Right ventricle myocardium inferior (tissue), 1 donor: ENCODE results near the gene MAMSTR. TPM values are rescaled to one million over a fixed set of nuclear protein-coding genes. Genes with fewer than 3 reads are reported as not detected.
"Not testable (repeated sequence)": the region's sequence is repeated elsewhere in the genome, so short reads cannot be mapped to it uniquely, and the experiment has no call there.

Experiments
- ATAC-seq: fragments of 200-7000 bp; cut with Tn5 transposase; one replicate; pipeline ENCODE4 v1.9.1; 2020; ENCODE audit warnings: mild to moderate bottlenecking, moderate library complexity
- DNase-seq: peaks from one replicate; pipeline ENCODE4 v3.0.0; 2021; ENCODE audit errors: missing footprints
- intact Hi-C: fragments of 100-400 bp; cut with DNase I; formaldehyde crosslinking; loops from one replicate; pipeline ENCODE4 v1.11.0; 2022
- total RNA-seq: library from RNA; stranded (reverse); fragmentation: NEBNext Ultra II Directional; extraction: Animal tissue kit (Norgen Biotek cat#: 25700); gene quantifications from one replicate; pipeline ENCODE4 v1.2.1, GENCODE V29; 2021
- donor health status: DM: no; HTN: yes; CAD: no; lungs with severe emphysema.

The MAMSTR gene
- total RNA-seq, 1 donor from 2014 or later: 4.2 TPM

DNA sequence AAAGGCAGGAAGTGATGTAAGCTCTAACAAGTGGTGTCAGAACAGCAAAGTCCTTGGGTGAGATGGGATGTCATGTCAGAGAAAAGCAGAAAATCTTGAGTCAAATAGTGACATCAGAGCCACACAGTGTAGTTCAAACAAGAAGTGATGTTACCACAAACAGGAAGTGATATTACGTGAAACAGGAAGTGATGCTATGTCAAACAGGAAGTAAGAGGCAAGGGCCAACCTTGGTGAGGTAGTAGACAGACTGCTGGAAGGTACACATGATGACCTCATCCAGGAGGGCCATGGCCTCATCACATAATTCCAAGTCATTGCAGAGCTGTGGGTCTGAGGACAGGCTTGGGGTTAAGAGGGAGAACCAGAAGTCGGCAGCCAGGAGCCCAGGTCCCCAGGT is 7.0 kb upstream of the MAMSTR start:
- DNase-seq (no peak), ATAC-seq (no peak)
- intact Hi-C loops: no loop called here

DNA sequence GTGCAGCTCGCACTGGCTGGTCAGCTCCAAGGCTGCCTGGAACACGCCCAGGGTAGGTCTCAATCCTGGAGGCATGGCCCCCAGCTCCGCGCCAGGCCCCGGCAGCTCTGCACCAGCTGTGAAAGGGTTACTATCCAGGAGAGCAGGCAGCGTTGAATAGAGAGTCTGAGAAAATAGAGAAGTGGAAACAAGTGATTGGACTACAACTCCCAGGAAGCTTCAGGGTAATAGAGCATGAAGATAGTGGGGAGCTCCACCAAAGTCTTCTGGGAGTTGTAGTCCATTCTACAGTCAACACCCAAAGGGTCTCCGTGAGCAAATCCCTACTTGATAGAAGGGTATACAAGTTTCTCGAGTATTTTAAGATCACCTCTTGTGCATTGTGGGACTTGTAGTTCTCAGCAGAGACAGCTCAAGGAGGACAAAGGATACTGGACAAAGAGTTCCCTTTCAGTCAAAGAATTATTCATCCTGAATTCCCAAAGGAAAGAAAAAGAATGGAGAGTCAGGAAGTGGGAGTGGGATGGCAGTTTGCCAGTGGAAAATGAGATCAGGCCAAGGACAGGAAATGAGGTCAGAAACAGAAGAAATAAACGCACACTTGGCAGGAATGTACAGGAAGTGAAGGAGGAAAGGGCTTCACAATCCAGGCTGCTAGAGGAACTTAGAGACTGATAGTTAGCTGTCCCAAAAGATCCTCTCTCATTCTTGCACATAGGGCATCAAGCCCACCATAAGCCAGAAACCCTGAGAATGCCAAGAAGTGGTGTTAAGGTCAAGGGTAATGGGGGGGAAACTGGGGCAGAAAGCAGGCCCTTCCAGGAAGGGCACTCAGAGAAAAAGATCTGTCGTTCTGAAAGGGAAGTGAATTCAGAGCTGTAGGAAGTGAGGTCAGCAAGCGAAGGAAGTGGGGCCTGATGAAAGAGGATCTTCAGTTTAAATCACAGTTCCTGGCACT is 5.5 kb upstream of the MAMSTR start:
- no peak for DNase-seq
- peak; percentile 6 for ATAC-seq
- intact Hi-C loops: no loop called here

DNA sequence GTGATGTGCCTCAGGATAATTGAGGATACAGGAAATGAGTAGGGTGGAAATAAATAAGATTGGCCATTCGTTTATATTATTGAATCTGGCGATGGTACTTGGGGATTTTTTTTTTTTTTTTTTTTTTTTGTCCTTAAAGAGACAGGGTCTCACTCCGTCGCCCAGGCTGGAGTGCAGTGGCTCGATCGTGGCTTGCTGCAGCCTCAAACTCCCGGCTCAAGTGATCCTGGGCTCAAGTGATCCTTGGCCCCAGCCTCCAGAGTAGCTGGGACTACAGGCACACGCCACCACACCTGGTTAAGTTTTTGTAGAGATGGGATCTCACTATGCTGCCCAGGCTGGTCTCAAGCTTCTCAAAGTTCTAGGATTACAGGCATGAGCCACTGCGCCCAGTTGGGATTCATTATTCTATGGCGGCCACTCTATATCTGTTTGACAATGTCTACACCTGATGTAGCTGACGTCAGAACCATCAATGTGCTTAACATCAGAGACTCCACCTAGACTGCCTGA is 2.7 kb upstream of the MAMSTR start:
- no peak for DNase-seq
- ATAC-seq: no peak
- intact Hi-C loops: no loop called here

DNA sequence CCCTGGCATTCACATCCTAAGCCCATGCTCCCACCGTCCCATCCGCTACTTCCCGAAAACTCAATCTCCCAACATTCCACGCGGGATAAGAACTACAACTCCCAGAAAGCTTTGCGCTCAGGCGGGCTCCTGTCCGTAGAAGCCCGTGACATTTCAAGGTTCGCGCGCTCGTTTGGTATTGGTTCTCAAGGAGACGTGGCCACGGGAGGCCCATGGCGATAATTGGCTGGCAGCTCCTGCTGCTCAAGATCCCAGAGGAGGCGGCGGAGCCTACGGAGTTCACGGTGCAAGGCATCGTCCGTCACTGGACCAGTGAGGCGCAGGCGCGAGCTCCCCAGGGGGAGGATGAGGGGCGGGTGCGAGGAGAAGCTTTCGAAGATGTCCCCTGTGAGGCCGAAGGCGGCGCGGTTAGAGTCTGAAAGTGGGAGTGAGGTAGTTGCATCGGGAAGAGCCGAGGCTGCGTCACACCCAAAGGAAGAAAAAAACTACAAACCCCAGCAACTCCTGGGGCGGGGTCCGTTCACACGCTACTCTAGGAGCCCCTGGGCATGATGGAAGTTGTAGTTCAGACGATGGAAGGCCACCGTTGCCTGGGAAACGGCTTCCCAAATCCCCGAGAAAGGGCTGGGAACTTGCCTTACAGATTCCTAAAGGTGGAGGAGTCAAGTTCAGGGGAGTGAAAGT is 1.2 kb upstream of the MAMSTR start:
- intact Hi-C loops: no loop called here

DNA sequence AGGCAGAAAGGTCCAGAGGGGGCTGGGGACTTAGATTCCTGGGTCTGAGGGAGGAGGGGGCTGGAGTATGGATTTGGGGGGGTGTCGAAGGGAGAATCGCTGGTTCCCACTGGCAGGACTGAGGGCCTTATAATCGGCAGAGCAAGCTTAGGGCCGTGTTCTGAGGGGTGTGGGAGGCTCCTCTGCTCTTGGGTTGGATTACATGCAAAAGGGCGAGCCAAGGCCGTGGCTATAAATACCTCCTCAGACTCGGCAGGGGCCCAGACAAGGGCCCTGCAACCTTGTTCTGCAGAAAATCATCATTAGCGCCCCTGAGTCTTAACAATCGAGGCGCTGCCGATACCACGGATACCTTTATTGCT is 707 bp upstream of the MAMSTR start:
- ATAC-seq: peak; percentile 26
- intact Hi-C loops: no loop called here
- no peak for DNase-seq

More for the DNA sequence above, 1.2 kb upstream of the MAMSTR start:
- ATAC-seq: peak; percentile 88
- DNase-seq: peak; percentile 99

DNA sequence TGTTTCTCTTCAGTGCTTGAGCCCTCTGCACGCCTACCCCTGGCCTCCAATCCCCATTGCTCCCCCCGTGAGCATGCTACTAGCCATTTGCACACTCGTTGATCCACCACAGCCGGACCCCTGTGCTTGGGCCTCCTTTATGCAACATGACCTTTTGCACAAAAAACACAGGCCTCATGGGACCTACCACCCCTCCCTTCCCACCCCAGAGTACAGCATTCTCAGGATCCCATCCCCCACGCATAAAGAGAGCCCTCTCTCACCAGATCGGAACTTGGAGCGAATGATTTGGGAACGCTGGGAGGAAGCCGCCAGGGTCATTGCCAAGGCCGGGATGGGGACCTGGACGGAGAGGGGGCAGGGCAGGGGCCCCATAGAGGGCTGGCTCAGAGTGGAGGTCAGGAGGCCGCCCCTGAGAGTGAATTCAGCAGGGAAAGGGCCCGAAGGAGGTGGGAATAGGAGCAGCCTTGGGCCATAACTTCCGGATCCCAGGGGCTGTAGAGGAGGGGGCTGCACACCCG is 754 bp downstream of the MAMSTR start:
- ATAC-seq (no peak), DNase-seq (no peak)
- intact Hi-C loops: no loop called here

DNA sequence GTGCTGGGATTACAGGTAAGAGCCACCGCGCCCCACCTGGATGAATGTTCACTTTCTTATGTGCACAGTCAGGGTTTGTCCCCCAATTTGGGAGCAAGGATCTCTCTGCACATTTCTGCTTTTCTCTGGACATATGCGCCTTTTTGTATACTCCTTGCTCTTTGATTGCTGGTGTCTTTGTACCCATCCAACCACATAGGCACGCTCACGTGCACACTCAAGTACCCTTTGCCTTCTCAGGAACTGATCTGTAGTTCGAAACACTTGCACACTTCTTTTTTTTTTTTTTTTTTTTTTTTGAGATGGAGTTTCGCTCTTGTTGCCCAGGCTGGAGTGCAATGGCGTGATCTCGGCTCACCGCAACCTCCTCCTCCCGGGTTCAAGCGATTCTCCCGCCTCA is 1.4 kb downstream of the MAMSTR start:
- ATAC-seq, DNase-seq, intact Hi-C loops: not testable (repeated sequence)

DNA sequence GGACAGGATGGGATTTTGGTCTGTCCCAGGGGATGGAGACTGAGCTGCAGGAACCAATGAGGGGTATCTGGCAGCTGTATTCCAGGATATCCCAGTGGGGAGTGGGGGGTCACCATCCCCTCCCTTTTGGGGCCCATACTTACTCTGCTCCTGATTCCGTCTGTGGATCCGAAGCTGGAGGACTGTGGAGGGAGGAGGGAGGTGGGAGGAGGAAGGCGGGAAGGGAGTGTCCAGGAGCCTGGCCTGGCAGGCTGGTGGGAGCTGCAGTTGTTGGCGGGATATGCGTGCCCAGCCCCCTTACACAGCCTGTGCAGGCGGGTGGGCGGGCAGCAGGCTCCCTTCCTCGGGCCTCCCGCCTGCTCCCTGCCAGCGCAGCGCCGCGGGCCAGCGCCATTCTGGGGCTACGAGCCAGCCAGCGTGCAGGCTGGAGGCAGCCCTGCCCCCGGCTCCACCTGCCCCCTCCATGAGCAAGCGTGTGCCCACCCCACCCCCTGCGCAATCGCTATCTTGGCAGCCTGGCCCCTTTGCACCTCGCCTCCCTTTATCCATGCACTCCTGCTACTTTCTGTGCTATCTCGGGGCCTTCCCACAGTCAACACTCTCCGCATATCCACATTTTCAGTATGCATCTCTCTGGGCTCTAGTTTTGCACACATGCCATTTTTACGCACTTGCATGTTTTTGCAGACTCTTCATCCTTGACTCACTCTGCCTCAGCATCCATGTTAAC is 2.8 kb downstream of the MAMSTR start:
- DNase-seq: peak; percentile 81

DNA sequence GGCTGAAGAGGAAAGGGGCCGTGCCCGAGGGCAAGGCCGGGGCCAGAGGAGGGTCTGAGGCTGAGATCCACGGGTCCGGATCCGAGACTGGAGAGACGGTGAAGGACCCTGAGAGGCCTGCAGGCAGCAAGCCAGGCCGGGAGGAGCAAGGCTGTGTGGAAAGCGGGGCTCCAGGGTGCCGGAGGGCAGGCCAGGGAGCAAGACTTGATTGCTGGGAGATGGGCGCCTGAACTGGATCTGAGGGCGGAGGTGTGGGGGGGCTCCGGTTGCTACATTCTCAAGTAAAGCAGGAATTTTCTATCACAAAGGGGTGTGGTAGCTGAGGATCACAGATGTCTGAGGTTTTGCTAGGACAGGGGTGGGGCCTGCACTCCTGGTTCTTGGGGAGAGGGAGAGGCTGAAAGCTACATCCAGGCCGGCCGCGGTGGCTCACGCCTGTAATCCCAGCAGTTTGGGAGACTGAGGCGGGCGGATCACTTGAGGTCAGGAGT is 3.8 kb downstream of the MAMSTR start:
- intact Hi-C loops: no loop called here
- ATAC-seq (no peak), DNase-seq (peak; percentile 81)

More for the DNA sequence above, 2.8 kb downstream of the MAMSTR start:
- no peak for ATAC-seq
- intact Hi-C loops: no loop called here

DNA sequence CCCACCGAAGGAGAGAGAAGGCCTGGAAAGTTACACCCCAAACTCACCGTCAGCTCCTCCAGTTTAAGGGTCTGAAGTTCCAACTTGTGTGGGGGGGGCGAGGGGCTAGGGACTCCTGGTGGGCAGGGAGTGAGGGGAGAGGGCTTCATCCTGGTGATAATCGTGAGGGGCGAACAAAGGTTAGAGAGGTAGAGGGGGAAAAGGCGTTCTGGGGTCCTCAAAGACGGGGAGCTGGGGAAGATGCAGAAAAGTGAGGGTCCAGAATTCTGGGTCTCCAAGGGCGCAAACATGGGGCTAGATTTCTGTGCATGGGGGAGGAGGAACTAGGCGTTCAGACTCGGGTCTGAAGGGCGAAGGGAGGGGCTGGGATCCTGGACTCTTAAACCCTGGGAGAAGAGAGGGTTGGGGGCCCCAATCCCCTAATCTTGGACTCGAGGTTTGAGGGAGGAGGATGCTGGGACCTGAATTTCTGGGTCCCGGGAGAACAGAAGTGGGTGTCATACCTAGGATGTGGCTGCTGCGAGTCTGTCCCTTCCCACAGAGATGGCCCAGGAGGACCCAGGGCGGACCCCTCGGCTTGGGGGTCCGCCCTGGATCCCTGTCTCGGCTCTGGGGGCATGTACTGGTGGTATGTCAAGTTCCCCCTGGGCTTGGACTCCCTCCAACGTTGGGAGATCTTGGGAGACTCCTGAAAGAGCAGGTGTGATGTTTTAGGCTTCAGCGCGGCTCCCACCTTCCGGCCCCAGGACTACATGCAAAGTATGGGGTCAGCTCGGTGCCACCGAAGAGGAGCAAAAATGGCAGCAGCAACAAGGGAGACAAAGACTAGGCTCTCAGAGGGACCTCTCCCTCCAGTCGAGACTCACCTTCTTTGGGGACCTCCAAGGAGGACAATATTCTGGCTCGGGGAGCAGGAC is 4.5 kb downstream of the MAMSTR start:
- DNase-seq (peak; percentile 55), ATAC-seq (no peak)
- intact Hi-C loops: loop anchor here (1.0 to 5.0 kb wide), 2 partner anchors 23 to 78 kb away; partner anchors contain the start of gene DBP

DNA sequence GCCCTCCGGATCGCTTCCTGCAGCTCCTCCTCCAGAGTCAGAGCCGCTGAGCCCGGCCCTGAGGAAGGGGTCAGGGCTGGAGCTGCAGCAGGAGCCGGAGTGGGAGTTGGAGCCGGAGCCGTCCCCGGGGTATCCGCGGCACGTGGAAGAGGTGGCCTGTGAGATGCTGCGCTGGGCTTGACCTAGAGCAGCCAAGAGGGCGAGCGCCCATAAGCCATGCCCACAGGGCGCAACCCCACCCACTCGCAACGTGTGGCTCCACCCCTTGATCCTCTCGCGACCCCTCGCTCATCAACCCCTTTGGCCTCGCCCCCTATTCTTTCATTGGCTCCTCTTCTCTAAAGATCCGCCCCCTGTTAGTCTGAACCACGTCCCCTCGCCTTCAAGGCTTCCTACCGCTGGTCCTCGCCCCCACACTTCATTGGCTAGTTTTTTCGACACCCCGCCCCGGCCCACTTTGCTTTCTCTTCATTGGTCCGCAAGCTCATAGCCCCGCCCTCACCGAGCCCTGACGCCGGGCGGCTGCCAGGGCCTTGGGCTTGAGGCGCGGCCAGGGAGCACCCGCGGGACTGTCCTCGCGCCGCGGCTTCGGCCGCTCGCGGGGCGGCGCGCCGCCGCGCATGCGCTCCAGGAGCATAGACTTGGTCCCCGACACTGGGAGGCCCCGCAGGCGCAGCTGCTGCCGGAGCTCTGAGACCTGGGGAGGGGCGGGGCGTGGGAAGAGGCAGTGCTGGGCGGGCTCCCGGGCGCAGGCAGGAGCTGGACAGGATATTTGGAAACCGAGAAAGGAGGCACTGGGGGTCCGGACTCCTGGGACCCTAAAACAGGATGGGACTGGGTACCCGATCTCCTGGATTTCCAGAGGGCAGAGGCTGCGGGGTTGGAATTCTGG is 5.4 kb downstream of the MAMSTR start:
- intact Hi-C loops: loop anchor here (1.0 to 5.0 kb wide), 3 partner anchors 24 to 77 kb away; partner anchors contain the start of gene DBP
- peak; percentile 92 for ATAC-seq
- DNase-seq: peak; percentile 99

DNA sequence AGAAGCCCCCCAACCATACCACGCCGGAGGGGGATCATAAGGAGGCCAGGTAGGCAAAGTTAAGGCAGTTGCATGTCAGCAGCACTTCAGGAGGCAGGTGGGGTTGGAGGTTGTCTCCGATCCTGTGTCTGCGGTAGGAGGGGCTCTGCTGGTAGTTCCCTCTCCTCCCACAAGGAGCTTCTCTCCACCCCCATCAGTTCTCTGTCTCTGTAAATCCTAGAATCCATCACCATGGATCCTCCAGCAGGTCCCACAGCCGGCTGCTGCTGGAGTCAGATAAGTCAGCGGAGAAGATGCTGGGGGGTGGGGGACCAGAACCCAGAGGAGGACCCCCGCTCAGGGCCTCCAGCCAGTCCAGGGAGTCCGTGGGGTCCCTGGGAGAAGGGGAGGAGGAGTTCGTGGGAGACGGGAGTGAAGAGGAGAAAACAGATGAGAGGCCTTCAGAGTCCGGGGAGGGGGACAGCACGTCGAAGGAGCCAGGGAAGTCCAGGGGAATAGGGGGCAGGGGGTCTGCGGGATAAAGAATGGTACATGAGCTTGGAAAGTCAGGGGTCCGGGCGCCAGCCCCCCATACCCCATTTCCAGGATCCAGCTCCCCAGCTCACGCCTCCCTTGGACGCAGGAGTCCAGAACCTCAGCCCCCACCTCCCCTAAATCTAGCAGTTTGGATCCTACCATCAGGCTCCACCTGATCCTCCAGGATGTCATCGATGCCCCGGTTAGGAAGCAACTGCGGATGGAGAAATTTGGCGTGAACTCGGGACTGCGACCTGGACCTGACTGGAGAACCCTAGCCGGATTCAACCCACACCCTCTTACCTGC is 6.3 kb downstream of the MAMSTR start:
- intact Hi-C loops: loop anchor here (2.0 to 5.0 kb wide), 2 partner anchors 38 to 76 kb away; partner anchors contain the start of gene DBP
- no peak for ATAC-seq
- DNase-seq: no peak

DNA sequence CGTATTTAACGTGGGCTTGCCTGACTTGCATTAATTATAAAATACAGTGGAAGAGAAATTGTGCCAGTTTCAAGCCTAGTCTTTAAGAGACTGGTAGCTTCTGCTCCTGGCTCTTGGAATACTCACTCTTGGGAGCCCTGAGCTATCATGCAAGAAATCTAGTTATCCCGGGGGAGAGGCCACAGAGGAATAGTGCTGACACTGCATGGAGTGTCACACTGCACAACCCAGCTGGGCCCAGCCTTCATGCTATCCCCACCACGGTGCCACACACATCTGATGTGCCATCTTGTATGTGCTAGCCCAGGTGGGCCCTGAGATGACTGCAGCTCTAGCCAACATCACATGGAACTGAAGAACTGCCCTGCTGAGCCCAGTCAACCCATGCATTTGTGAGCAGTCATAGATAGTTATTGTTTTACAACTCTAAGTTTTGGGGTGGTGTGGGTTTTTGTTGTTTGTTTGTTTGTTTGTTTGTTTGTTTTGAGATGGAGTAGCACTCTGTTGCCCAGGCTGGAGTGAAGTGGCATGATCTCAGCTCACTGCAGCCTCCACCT is 8.3 kb downstream of the MAMSTR start:
- ATAC-seq (no peak), DNase-seq (peak; percentile 22)
- intact Hi-C loops: loop anchor here (5.0 kb wide), 1 partner anchor 74 kb away; the partner anchor contains the start of gene DBP

DNA sequence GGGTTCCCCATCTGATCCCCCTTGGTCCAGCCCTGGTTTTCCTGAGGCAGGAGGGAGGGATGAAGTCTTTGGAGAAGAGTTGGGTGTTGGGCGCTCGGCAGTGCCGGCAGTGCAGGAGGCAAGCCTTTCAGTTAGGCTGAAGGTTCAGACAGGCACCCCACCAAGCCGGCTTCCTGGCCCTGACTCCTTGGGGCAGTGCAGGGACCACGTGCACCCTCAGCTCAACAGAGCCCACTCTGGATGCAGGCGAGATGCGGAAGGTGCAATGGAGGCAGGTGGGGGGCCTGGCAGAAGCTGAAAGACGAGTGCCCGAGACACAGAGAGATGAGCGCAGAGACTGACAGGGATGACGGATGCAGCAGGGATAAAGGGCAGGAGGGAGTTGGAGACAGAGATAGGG is 11.1 kb downstream of the MAMSTR start:
- ATAC-seq: no peak
- peak; percentile 34 for DNase-seq
- intact Hi-C loops: no loop called here

DNA sequence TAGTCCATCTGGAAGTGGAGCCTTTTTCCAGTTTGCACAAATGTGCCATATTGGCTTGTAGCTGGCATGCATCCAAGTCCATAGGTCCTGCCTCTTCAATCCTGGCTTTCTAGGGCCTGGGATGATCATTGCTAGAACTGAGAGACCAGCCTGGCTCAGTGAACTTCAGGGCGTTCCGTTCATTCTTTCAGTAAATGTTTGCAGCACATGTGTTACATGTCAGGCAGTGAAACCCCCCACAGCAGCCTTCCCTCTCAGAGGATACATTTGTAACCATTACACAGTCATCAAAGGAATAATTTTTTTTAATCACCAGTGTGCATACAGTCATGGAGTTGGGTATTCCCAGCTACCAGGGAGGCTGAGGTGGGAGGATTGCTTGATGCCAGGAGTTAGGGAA is 14.1 kb downstream of the MAMSTR start:
- DNase-seq: no peak
- ATAC-seq: no peak
- intact Hi-C loops: no loop called here
